COR-L47 (cell line): Measurements from ENCODE around the gene MTG2.

Experiments used
- DNase-seq: peaks from one replicate; lab custom pipeline; 2025; lab: John Stamatoyannopoulos, UW

Gene MTG2

GRCh38 chr20:62235777-62236157 is 52.9 kb downstream of the MTG2 start:
- no peak for DNase-seq

GRCh38 chr20:62236200-62236599 is 53.4 kb downstream of the MTG2 start:
- no peak for DNase-seq

GRCh38 chr20:62236766-62237513 is 54.1 kb downstream of the MTG2 start:
- no peak for DNase-seq

- no peak for DNase-seq
Observed at GRCh38 chr20:62237514-62237800, 54.6 kb downstream of the MTG2 start.

- peak; percentile 98 for DNase-seq
Observed at GRCh38 chr20:62237801-62238568, 55.2 kb downstream of the MTG2 start, which contains the start of gene OSBPL2. Gene OSBPL2 (plus strand): TSS chr20:62238521. CDS start chr20:62256185, 17,664 bp downstream.

- peak; percentile 35 for DNase-seq
Observed at GRCh38 chr20:62238569-62239277, 55.9 kb downstream of the MTG2 start.

GRCh38 chr20:62239278-62239879 is 56.6 kb downstream of the MTG2 start:
- no peak for DNase-seq

GRCh38 chr20:62240020-62240685 is 57.3 kb downstream of the MTG2 start:
- no peak for DNase-seq

- DNase-seq = no peak
Observed at GRCh38 chr20:62241506-62241905, 58.7 kb downstream of the MTG2 start.

- no peak for DNase-seq
Observed at GRCh38 chr20:62242176-62242575, 59.3 kb downstream of the MTG2 start.

GRCh38 chr20:62243106-62243505 is 60.3 kb downstream of the MTG2 start:
- no peak for DNase-seq

- DNase-seq = no peak
Observed at GRCh38 chr20:62243906-62244515, 61.2 kb downstream of the MTG2 start.

GRCh38 chr20:62244644-62245108 is 61.8 kb downstream of the MTG2 start:
- DNase-seq = peak; percentile 66

GRCh38 chr20:62245911-62246280 is 63.1 kb downstream of the MTG2 start:
- no peak for DNase-seq

- no peak for DNase-seq
Observed at GRCh38 chr20:62246431-62246830, 63.6 kb downstream of the MTG2 start.

GRCh38 chr20:62246872-62247652 is 64.2 kb downstream of the MTG2 start:
- no peak for DNase-seq

GRCh38 chr20:62248890-62249560 is 66.2 kb downstream of the MTG2 start:
- no peak for DNase-seq

- no peak for DNase-seq
Observed at GRCh38 chr20:62252342-62252966, 69.6 kb downstream of the MTG2 start.
